GM12878 (cell line): ENCODE data around the gene RPS19BP1. TPM values are rescaled to one million over a fixed set of nuclear protein-coding genes. Genes with fewer than 3 reads are reported as not detected.

ENCODE experiments used
- ATAC-seq: fragments of 200-7000 bp; cut with Tn5 transposase; 3 replicates; pipeline ENCODE4 v1.9.1; 2020; ENCODE audit warnings: mild to moderate bottlenecking, moderate library complexity
- BruUV-seq: library from RNA; stranded (reverse); fragments of 400-500 nt; replicated peaks from 2 replicates; lab custom pipeline; 2021; lab: Mats Ljungman, UMichigan
- CTCF ChIA-PET: fragments of 300-600 bp; sonication (Branson Sonifier 250); formaldehyde crosslinking; extraction: SDS; loops from one replicate; lab custom pipeline; 2021; ENCODE audit warnings: inconsistent platforms; lab: Yijun Ruan, JAX
- POLR2A ChIA-PET: fragments of 350-600 bp; formaldehyde crosslinking; extraction: SDS; loops from one replicate; lab custom pipeline; 2021; ENCODE audit warnings: inconsistent platforms; lab: Charles Lee
- RAD21 ChIA-PET: fragments of 300-600 bp; sonication (Branson Sonifier 250); formaldehyde crosslinking; loops from one replicate; lab custom pipeline; 2023; ENCODE audit warnings: antibody characterized with exemption; ENCODE audit not compliant: unreplicated experiment; lab: Charles Lee
- SMC1A ChIA-PET: fragments of 300-600 bp; sonication (Branson Sonifier 250); formaldehyde crosslinking; loops from one replicate; lab custom pipeline; 2023; ENCODE audit not compliant: unreplicated experiment, uncharacterized antibody; lab: Charles Lee
- DNase-seq: peaks from one replicate; pipeline ENCODE4 v3.0.0-alpha.2; 2011; ENCODE audit warnings: low read depth, low spot score
- FAIRE-seq: peaks from 3 replicates; lab custom pipeline; 2011; peaks lifted over from hg19 to GRCh38; lab: Jason Lieb, UNC
- H2AFZ ChIP-seq: 2 replicates; pipeline ENCODE4 v1.6.0; 2011; ENCODE audit warnings: low read depth, low read length, control low read depth; ENCODE audit not compliant: control insufficient read depth
- H3K27ac ChIP-seq: 2 replicates; pipeline ENCODE4 v1.5.1; 2011; ENCODE audit warnings: control low read depth; ENCODE audit not compliant: control insufficient read depth, insufficient read depth
- H3K27me3 ChIP-seq, 2 experiments: replicated peaks in 1 of 2; 2 replicates each; pipeline versions ENCODE4 v1.6.0 to v1.6.1; 2011; ENCODE audit warnings: low read length in 1 of 2; ENCODE audit not compliant: control insufficient read depth in 2 of 2, insufficient read depth in 2 of 2
- H3K36me3 ChIP-seq, 2 experiments: 2 replicates each; pipeline ENCODE4 v1.5.1; 2011; ENCODE audit warnings: low read length in 1 of 2; ENCODE audit not compliant: control insufficient read depth in 2 of 2, insufficient read depth in 2 of 2
- H3K4me1 ChIP-seq: 2 replicates; pipeline ENCODE4 v1.6.1; 2011; ENCODE audit warnings: mild to moderate bottlenecking, low read length, moderate library complexity, mixed read lengths; ENCODE audit not compliant: control insufficient read depth, insufficient read depth
- H3K4me2 ChIP-seq: 2 replicates; pipeline ENCODE4 v1.6.0; 2011; ENCODE audit warnings: control low read depth; ENCODE audit not compliant: control insufficient read depth, insufficient read depth
- H3K4me3 ChIP-seq: fragments of 200-600 bp; sonication (generic); 2 replicates; pipeline ENCODE4 v1.5.1; 2016
- H3K79me2 ChIP-seq: 2 replicates; pipeline ENCODE4 v1.6.0; 2011; ENCODE audit warnings: low read length; ENCODE audit not compliant: control insufficient read depth, insufficient read depth
- H3K9ac ChIP-seq: 2 replicates; pipeline ENCODE4 v1.8.0; 2011; ENCODE audit warnings: low read length, control low read depth, mixed read lengths; ENCODE audit not compliant: control insufficient read depth, insufficient read depth
- H3K9me3 ChIP-seq: replicated peaks from 3 replicates; pipeline ENCODE4 v1.5.1; 2011; ENCODE audit warnings: mild to moderate bottlenecking, low read length; ENCODE audit not compliant: control insufficient read depth, insufficient read depth
- H4K20me1 ChIP-seq: 2 replicates; pipeline ENCODE4 v1.6.0; 2011; ENCODE audit not compliant: control insufficient read depth, insufficient read depth
- POLR2A ChIP-seq: IDR thresholded peaks from 2 replicates; pipeline ENCODE4 v1.6.1; 2011; ENCODE audit warnings: low read depth, mild to moderate bottlenecking, low read length
- POLR2AphosphoS5 ChIP-seq: IDR thresholded peaks from 2 replicates; pipeline ENCODE4 v1.6.1; 2011; ENCODE audit warnings: mild to moderate bottlenecking, low read length, inconsistent platforms
- SP1 ChIP-seq: IDR thresholded peaks from one replicate; pipeline ENCODE4 v1.6.1; 2011; ENCODE audit warnings: low read depth, low read length
- WGBS: methylation state at CpG from one replicate; pipeline ENCODE4 v1.1.6; 2016; ENCODE audit warnings: low lambda C conversion rate; ENCODE audit not compliant: insufficient replicate concordance, insufficient coverage; ENCODE audit errors: missing lambda C conversion rate; 5-methylcytosine and 5-hydroxymethylcytosine counted together
- in situ Hi-C: fragments of 300-500 bp; cut with MboI; formaldehyde crosslinking; loops from 9 replicates; pipeline ENCODE4 v1.14.3; 2018; ENCODE audit warnings: mixed read lengths
- intact Hi-C: fragments of 100-400 bp; cut with micrococcal nuclease; formaldehyde crosslinking; loops from one replicate; pipeline ENCODE4 v1.14.2; 2022; ENCODE audit not compliant: unreplicated experiment
- polyA plus RNA-seq, 11 experiments: library from polyadenylated mRNA; depleted of rRNA in 4 of 11; unstranded in 6 of 11; stranded (reverse) in 5 of 11; fragments of >200 nt; fragmentation: Nextera tagmentation in 4 of 11; fragmentation: Illumina TruSeq in 1 of 11; extraction: Ambion mirVana in 4 of 11; extraction: Trizol in 1 of 11; gene quantifications; 1 replicate in 1 of 11; 2 replicates in 10 of 11; pipeline versions ENCODE4 v1.2.1 to v1.2.3, GENCODE V29; 2011 to 2016; ENCODE audit warnings: inconsistent platforms in 2 of 11, missing spikeins in 2 of 11, low read depth in 1 of 11
- total RNA-seq, 4 experiments: library from RNA; depleted of rRNA in 3 of 4; stranded (reverse); fragments of >200 nt in 3 of 4; fragmentation: Illumina TruSeq in 1 of 4; extraction: Trizol in 1 of 4; gene quantifications; 2 replicates each; pipeline versions ENCODE4 v1.2.1 to v1.2.3, GENCODE V29; 2013 to 2021

The RPS19BP1 gene
- total and polyA plus RNA-seq, 10 of the 15 experiments (the other 5 are each of a cell fraction or from before 2014, with no cell fraction given): 2.7 to 206 (median 78.6) TPM

DNA sequence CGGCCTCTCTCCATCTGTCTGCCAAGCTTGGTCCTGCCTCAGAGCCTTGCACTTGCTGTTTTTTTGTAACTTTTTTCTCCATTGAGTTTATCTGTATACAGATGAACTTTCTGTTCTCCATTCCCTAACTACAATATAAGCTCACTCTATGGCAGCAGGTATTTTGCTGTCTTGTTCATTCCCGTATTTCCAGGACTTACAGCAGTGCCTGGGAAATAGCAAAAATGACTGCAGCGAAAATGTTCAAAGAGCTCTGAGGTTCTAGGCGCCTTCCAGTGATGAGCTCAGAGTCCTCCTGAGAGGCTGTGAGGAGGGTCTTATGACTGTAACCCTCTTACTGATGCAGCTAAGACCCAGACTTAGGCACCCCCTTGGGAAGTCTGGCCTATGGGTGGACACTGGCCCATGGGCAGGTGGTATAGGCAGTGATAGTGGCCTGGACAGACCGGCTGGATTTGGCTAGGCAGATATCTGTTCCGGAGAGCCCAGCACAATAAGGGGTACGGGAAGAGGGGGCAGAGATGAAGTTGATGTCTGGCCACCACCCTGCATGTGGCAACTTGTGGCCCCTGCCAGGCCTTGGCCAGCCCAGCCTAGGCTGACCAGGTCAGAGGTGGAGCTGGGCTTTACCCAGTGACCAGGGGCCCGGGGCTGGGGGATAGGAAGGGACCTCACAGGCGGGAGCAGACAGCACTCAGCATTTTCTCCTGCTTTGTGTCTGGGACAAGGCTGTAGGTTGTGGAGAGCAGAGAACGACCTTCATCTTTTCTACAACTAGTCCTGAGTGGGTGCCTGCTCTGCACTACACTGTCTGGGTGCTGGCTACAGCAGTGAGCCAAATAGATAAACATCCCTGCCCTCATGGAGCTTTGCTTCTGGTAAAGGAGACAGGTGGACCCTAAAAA lies 7.5 kb downstream of the RPS19BP1 start:
- ChIA-PET CTCF (interaction anchor here (0.7 to 17.8 kb wide), 4 partner anchors 9 to 209 kb away, joined by 3 to 372 read pairs (median 12); partner anchors contain the start of gene MIEF1), RAD21 (interaction anchor here (1.3 to 1.4 kb wide), 3 partner anchors 28 to 181 kb away, joined by 3 to 5 read pairs (median 5); partner anchors contain the start of gene TAB1), POLR2A (interaction anchor here (0.6 to 1.5 kb wide), 4 partner anchors 10 to 396 kb away, joined by 3 to 5 read pairs (median 4); partner anchors contain the start of gene MIEF1)
- in situ Hi-C loops: loop anchor here (25.0 kb wide), 1 partner anchor 363 kb away; the partner anchor contains the start of gene CBX7
- peaks cover 18 to 23% of the 10 kb centered on the region in 2 experiments; a peak in 3 of 4 replicates for H3K36me3 ChIP-seq
- no peak for ATAC-seq
- peaks cover 65% of the 10 kb centered on the region for H3K79me2 ChIP-seq
- no TSS peak for BruUV-seq
- WGBS: 85% methylated on average over 10 of the region's 10 CpGs
- peaks cover 49% of the 10 kb centered on the region for H3K4me1 ChIP-seq
- TF ChIP-seq SP1 (no peak), POLR2A (peak; percentile 60; the same call in 1 of the 2 replicates), POLR2AphosphoS5 (peak; percentile 17; the same call in 1 of the 2 replicates)
- TF ChIP-seq, all 136 proteins: peak for 2
- no peaks in the 10 kb centered on the region for H3K9me3 ChIP-seq
- no peak overlapping the region; the same call in 1 of the 2 replicates for H3K27ac ChIP-seq
- FAIRE-seq (no peak), DNase-seq (no peak)
- peak overlapping the region; percentile 72 for H3K4me2 ChIP-seq
- peak overlapping the region; percentile 9; the same call in 1 of the 2 replicates for H3K4me3 ChIP-seq
- no peak overlapping the region for H3K9ac ChIP-seq
- H2AFZ ChIP-seq: no peak overlapping the region
- SMC1A ChIA-PET: interaction anchor here (0.7 to 1.6 kb wide), 5 partner anchors 9 to 376 kb away, joined by 3 to 8 read pairs (median 3); no protein-coding TSS in a partner anchor
- intact Hi-C loops: loop anchor here (5.0 kb wide), 1 partner anchor 78 kb away; no protein-coding TSS in a partner anchor
- no peaks in the 10 kb centered on the region for H3K27me3 ChIP-seq
- H4K20me1 ChIP-seq: peaks cover 29% of the 10 kb centered on the region
